GM10266 (cell line): Measurements from ENCODE around the gene GSE1.

Source experiments
- DNase-seq: peaks from one replicate; pipeline ENCODE4 v3.0.0; 2012; ENCODE audit errors: extremely low spot score
- CTCF ChIP-seq: IDR thresholded peaks from 2 replicates; pipeline ENCODE4 v1.5.1; 2012; ENCODE audit warnings: mild to moderate bottlenecking, low read depth; ENCODE audit not compliant: control insufficient read depth, insufficient read depth; ENCODE audit errors: missing control alignments

Gene GSE1

DNA sequence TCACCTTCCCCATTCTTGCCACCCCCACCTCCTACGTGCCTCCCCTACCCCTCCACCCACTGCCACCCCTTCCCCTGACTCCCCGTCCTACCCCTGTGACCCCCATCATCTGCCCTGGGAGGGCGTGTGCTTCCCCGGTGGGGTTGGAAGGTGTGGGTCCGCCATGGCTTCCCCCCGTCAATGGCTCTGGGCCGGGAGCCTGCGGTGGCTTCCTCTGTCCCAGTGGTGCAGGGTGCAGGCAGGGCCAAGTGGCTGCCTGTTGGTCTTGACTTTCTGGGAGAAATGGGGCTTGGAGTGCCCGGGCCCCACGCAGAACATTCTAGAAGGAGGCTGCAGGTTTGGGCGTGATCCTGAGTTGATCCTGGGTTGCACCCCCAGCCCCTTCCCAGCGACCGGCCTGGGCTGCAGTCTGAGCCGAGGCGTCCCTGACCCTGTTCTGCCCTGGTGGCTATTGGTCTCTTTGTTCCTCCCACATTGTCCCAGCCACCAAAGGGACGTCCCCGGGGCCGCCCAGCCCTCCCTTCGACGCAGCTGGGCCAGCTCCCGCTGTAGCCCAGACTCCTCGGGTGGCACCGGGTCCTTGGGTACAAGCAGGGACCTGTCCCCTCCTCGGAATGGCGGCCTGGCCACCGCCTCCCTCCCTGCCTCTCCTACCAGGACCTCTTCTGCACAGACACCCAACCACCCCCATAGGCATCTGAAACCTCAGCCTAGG lies 25.7 kb downstream of the GSE1 start:
- TF ChIP-seq CTCF: no peak
- no peak for DNase-seq

- TF ChIP-seq CTCF: no peak
- no peak for DNase-seq
Measured at GRCh38 chr16:85639529-85640253, 26.6 kb downstream of the GSE1 start.

- DNase-seq: no peak
- TF ChIP-seq CTCF: no peak
Measured at GRCh38 chr16:85640254-85640558, 27.1 kb downstream of the GSE1 start.

GRCh38 chr16:85640585-85640984 lies 27.5 kb downstream of the GSE1 start:
- no peak for DNase-seq
- TF ChIP-seq CTCF: no peak

GRCh38 chr16:85641305-85641704 lies 28.2 kb downstream of the GSE1 start:
- TF ChIP-seq CTCF: no peak

GRCh38 chr16:85641776-85642176 lies 28.7 kb downstream of the GSE1 start:
- no peak for DNase-seq
- TF ChIP-seq CTCF: no peak

More at GRCh38 chr16:85641305-85641704, 28.2 kb downstream of the GSE1 start:
- DNase-seq: no peak

- TF ChIP-seq CTCF: no peak
- DNase-seq: no peak
Measured at GRCh38 chr16:85642762-85643358, 29.7 kb downstream of the GSE1 start.
